ENCODE measurements around the gene SNRNP200.

SNRNP200 gene

GRCh38 chr2:96251721-96252292, 53.5 kb downstream of the SNRNP200 start:
- DNase-seq (ENCODE audit: low read depth in 4 of 4, low spot score in 1 of 4) = no peak

- DNase-seq (ENCODE audit: low read depth in 4 of 4, low spot score in 1 of 4) = no peak
These were observed 55.2 kb downstream of the SNRNP200 start for GRCh38 chr2:96250188-96250587.

- no peak for DNase-seq (ENCODE audit: low read depth in 4 of 4, low spot score in 1 of 4)
These were observed 55.7 kb downstream of the SNRNP200 start for GRCh38 chr2:96249654-96250053.

GRCh38 chr2:96248624-96249023, 56.7 kb downstream of the SNRNP200 start:
- DNase-seq (ENCODE audit: low read depth in 4 of 4, low spot score in 1 of 4) = no peak

GRCh38 chr2:96247896-96248295, 57.5 kb downstream of the SNRNP200 start:
- no peak for DNase-seq (ENCODE audit: low read depth in 4 of 4, low spot score in 1 of 4)

- no peak for DNase-seq (ENCODE audit: low read depth in 4 of 4, low spot score in 1 of 4)
These were observed 58.3 kb downstream of the SNRNP200 start for GRCh38 chr2:96247009-96247408.

- DNase-seq (ENCODE audit: low read depth in 4 of 4, low spot score in 1 of 4) = no peak
These were observed 59.5 kb downstream of the SNRNP200 start for GRCh38 chr2:96245609-96246390.

- DNase-seq (ENCODE audit: low read depth in 4 of 4, low spot score in 1 of 4) = no peak
These were observed 61.5 kb downstream of the SNRNP200 start for GRCh38 chr2:96243843-96244242.

- DNase-seq (ENCODE audit: low read depth in 4 of 4, low spot score in 1 of 4) = peak in 3 of 4 experiments; percentile 11 to 48 (median 27)
These were observed 63.3 kb downstream of the SNRNP200 start for GRCh38 chr2:96241900-96242611.

- DNase-seq (ENCODE audit: low read depth in 4 of 4, low spot score in 1 of 4) = no peak
These were observed 64.1 kb downstream of the SNRNP200 start for GRCh38 chr2:96241227-96241626.

- no peak for DNase-seq (ENCODE audit: low read depth in 4 of 4, low spot score in 1 of 4)
These were observed 64.9 kb downstream of the SNRNP200 start for GRCh38 chr2:96240341-96241038.

- DNase-seq (ENCODE audit: low read depth in 4 of 4, low spot score in 1 of 4) = no peak
These were observed 65.5 kb downstream of the SNRNP200 start for GRCh38 chr2:96239745-96240264.

- DNase-seq (ENCODE audit: low read depth in 4 of 4, low spot score in 1 of 4) = no peak
These were observed 66.3 kb downstream of the SNRNP200 start for GRCh38 chr2:96239091-96239490.

- DNase-seq (ENCODE audit: low read depth in 4 of 4, low spot score in 1 of 4) = no peak
These were observed 67.1 kb downstream of the SNRNP200 start for GRCh38 chr2:96238266-96238665.

- no peak for DNase-seq (ENCODE audit: low read depth in 4 of 4, low spot score in 1 of 4)
These were observed 68.5 kb downstream of the SNRNP200 start for GRCh38 chr2:96236882-96237281.

- DNase-seq (ENCODE audit: low read depth in 4 of 4, low spot score in 1 of 4) = no peak
These were observed 71.4 kb downstream of the SNRNP200 start for GRCh38 chr2:96233880-96234316.

GRCh38 chr2:96233436-96233835, 71.9 kb downstream of the SNRNP200 start:
- DNase-seq (ENCODE audit: low read depth in 4 of 4, low spot score in 1 of 4) = no peak

- DNase-seq (ENCODE audit: low read depth in 4 of 4, low spot score in 1 of 4) = no peak
These were observed 74.0 kb downstream of the SNRNP200 start for GRCh38 chr2:96231316-96231715.

GRCh38 chr2:96225016-96225533, 80.3 kb downstream of the SNRNP200 start:
- DNase-seq (ENCODE audit: low read depth in 4 of 4, low spot score in 1 of 4) = no peak
